HG02840 (cell line): ENCODE data around the gene OPCML.

Experiments
- ATAC-seq: cut with Tn5 transposase; IDR thresholded peaks from one replicate; pipeline ENCODE4 v1.9.1; 2021; ENCODE audit warnings: mild to moderate bottlenecking, moderate library complexity, moderate number of reproducible peaks; ENCODE audit not compliant: unreplicated experiment, low FRiP score

The OPCML gene

GRCh38 chr11:133306019-133306418 lies 226.3 kb downstream of the OPCML start:
- no peak for ATAC-seq

GRCh38 chr11:133305208-133305956 lies 226.9 kb downstream of the OPCML start:
- ATAC-seq: no peak

GRCh38 chr11:133303262-133303661 lies 229.0 kb downstream of the OPCML start:
- no peak for ATAC-seq

GRCh38 chr11:133302056-133302455 lies 230.2 kb downstream of the OPCML start:
- no peak for ATAC-seq

- no peak for ATAC-seq
Observed at GRCh38 chr11:133300666-133301065, 231.6 kb downstream of the OPCML start.

- no peak for ATAC-seq
Observed at GRCh38 chr11:133291780-133292179, 240.5 kb downstream of the OPCML start.

GRCh38 chr11:133285359-133285758 lies 246.9 kb downstream of the OPCML start:
- no peak for ATAC-seq

- no peak for ATAC-seq
Observed at GRCh38 chr11:133284156-133284555, 248.1 kb downstream of the OPCML start.

GRCh38 chr11:133277886-133278285 lies 254.4 kb downstream of the OPCML start:
- ATAC-seq: no peak

GRCh38 chr11:133271871-133272776 lies 260.2 kb downstream of the OPCML start:
- no peak for ATAC-seq

- no peak for ATAC-seq
Observed at GRCh38 chr11:133271206-133271605, 261.1 kb downstream of the OPCML start.

- peak; percentile 99 for ATAC-seq
Observed at GRCh38 chr11:133269267-133269666, 263.0 kb downstream of the OPCML start.

GRCh38 chr11:133266986-133267385 lies 265.3 kb downstream of the OPCML start:
- ATAC-seq: no peak

- ATAC-seq: no peak
Observed at GRCh38 chr11:133265530-133266035, 266.7 kb downstream of the OPCML start.

GRCh38 chr11:133263332-133263731 lies 269.0 kb downstream of the OPCML start:
- no peak for ATAC-seq

- no peak for ATAC-seq
Observed at GRCh38 chr11:133258751-133259150, 273.6 kb downstream of the OPCML start.

GRCh38 chr11:133254601-133255000 lies 277.7 kb downstream of the OPCML start:
- no peak for ATAC-seq

- no peak for ATAC-seq
Observed at GRCh38 chr11:133253570-133253969, 278.7 kb downstream of the OPCML start.

- no peak for ATAC-seq
Observed at GRCh38 chr11:133251841-133252240, 280.5 kb downstream of the OPCML start.

GRCh38 chr11:133249530-133249929 lies 282.8 kb downstream of the OPCML start:
- ATAC-seq: no peak

- no peak for ATAC-seq
Observed at GRCh38 chr11:133249065-133249464, 283.2 kb downstream of the OPCML start.
